Liver (tissue), 3 donors: ENCODE measurements around the gene SMG6.

Source experiments
- FOXA1 ChIP-seq: IDR thresholded peaks from 2 replicates; pipeline ENCODE4 v1.6.1; 2016; ENCODE audit warnings: antibody characterized with exemption
- FOXA2 ChIP-seq: IDR thresholded peaks from 2 replicates; pipeline ENCODE4 v1.6.1; 2016; ENCODE audit warnings: antibody characterized with exemption
- GABPA ChIP-seq, 2 donors: IDR thresholded peaks in 1 of 2; conservative IDR thresholded peaks in 1 of 2; 2 replicates each; pipeline ENCODE4 v1.6.1; 2016; ENCODE audit warnings: antibody characterized with exemption in 2 of 2, mild to moderate bottlenecking in 1 of 2, moderate library complexity in 1 of 2
- MAX ChIP-seq: IDR thresholded peaks from 2 replicates; pipeline ENCODE4 v1.6.1; 2016; ENCODE audit warnings: antibody characterized with exemption
- REST ChIP-seq: IDR thresholded peaks from 2 replicates; pipeline ENCODE4 v1.6.1; 2016; ENCODE audit warnings: antibody characterized with exemption, mild to moderate bottlenecking
- SP1 ChIP-seq: IDR thresholded peaks from 2 replicates; pipeline ENCODE4 v1.6.1; 2018; ENCODE audit warnings: antibody characterized with exemption, mild to moderate bottlenecking
- ZBTB33 ChIP-seq: IDR thresholded peaks from 2 replicates; pipeline ENCODE4 v1.6.1; 2016; ENCODE audit warnings: antibody characterized with exemption
- TF ChIP-seq, protein P1 (sequence below): fragments of 150-350 bp; IDR thresholded peaks from 2 replicates; pipeline ENCODE4 v1.5.1; 2017; ENCODE audit warnings: improper control_type of control experiment, low read depth, low read length; ENCODE audit not compliant: missing input control
- donor health status: healthy.
- donor health status: healthy.

- TF ChIP-seq, protein P1, sequence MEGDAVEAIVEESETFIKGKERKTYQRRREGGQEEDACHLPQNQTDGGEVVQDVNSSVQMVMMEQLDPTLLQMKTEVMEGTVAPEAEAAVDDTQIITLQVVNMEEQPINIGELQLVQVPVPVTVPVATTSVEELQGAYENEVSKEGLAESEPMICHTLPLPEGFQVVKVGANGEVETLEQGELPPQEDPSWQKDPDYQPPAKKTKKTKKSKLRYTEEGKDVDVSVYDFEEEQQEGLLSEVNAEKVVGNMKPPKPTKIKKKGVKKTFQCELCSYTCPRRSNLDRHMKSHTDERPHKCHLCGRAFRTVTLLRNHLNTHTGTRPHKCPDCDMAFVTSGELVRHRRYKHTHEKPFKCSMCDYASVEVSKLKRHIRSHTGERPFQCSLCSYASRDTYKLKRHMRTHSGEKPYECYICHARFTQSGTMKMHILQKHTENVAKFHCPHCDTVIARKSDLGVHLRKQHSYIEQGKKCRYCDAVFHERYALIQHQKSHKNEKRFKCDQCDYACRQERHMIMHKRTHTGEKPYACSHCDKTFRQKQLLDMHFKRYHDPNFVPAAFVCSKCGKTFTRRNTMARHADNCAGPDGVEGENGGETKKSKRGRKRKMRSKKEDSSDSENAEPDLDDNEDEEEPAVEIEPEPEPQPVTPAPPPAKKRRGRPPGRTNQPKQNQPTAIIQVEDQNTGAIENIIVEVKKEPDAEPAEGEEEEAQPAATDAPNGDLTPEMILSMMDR: peak; percentile 93
- TF ChIP-seq MAX: no peak
- no peak for TF ChIP-seq GABPA (IDR thresholded peaks at IDR 0.05 in 1 of 2, conservative IDR thresholded peaks at IDR 0.05 in 1 of 2)
- no peak for TF ChIP-seq FOXA1
- TF ChIP-seq FOXA2: no peak
- no peak for TF ChIP-seq REST
- no peak for TF ChIP-seq SP1
- TF ChIP-seq ZBTB33: no peak
Measured at GRCh38 chr17:2054512-2055291, 248.9 kb downstream of the SMG6 start, which contains the start of gene HIC1.
